Left lobe of liver (tissue), 2 donors: Measurements from ENCODE around the gene UBE2D2. TPM values are rescaled to one million over a fixed set of nuclear protein-coding genes. Genes with fewer than 3 reads are reported as not detected.
"Not testable (repeated sequence)": the region's sequence is repeated elsewhere in the genome, so short reads cannot be mapped to it uniquely, and the experiment has no call there.

Source experiments
- ATAC-seq: fragments of 200-7000 bp; cut with Tn5 transposase; one replicate; pipeline ENCODE4 v1.9.1; 2020; ENCODE audit warnings: mild to moderate bottlenecking, moderate library complexity
- DNase-seq: peaks from one replicate; pipeline ENCODE4 v3.0.0-alpha.2; 2020; ENCODE audit warnings: low spot score
- total RNA-seq: library from RNA; stranded (reverse); gene quantifications from one replicate; pipeline ENCODE4 v1.2.1, GENCODE V29; 2021
- donor health status: DM: no; HTN: no; CAD: no; lungs with moderate emphysema.
- donor health status: DM: no; HTN: yes; CAD: no.

Gene UBE2D2
- total RNA-seq, 1 donor from 2014 or later = 34.4 TPM

DNA sequence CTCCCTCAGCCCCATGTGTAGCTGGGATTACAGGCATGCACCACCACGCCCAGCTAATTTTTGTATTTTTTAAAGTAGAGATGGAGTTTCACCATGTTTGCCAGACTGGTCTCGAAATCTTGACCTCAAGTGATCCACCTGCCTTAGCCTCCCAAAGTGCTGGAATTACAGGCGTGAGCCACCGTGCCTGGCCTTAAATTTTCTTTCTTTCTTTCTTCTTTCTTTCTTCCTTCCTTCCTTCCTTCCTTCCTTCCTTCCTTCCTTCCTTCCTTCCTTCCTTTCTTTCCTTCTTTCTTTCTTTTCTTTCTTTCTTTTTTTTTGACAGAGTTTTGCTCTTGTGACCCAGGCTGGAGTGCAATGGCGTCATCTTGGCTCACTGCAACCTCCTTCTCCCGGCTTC, 14.5 kb upstream of the UBE2D2 start:
- not testable (repeated sequence) for DNase-seq, ATAC-seq

DNA sequence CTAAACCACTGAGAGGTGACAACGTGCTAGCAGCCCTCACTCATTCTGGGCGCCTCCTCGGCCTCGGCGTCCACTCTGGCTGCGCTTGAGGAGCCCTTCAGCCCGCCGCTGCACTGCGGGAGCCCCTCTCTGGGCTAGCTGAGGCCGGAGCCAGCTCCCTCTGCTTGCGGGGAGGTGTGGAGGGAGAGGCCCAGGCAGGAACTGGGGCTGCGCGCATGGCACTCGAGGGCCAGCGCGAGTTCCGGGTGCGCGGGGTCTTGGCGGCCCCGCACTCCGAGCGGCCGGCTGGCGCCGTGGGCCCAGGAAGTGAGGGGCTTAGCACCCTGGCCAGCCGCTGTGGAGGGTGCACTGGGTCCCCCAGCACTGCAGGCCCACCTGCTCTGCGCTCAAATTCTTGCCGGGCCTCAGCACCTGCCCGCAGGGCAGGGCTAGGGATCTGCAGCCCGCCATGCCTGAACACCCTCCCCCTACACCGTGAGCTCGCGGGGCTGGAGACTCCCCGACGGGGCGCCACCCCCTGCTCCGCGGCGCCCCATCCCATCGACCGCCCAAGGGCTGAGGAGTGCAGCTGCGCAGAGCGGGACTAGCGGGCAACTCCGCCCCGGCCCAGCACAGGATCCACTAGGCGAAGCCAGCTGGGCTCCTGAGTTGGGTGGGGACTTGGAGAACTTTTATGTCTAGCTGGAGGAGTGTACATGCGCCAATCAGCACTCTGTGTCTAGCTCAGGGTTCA, 11.8 kb upstream of the UBE2D2 start:
- ATAC-seq (no peak), DNase-seq (no peak)

- ATAC-seq, DNase-seq: not testable (repeated sequence)
These were observed 10.9 kb upstream of the UBE2D2 start for GRCh38 chr5:139550051-139550872.

DNA sequence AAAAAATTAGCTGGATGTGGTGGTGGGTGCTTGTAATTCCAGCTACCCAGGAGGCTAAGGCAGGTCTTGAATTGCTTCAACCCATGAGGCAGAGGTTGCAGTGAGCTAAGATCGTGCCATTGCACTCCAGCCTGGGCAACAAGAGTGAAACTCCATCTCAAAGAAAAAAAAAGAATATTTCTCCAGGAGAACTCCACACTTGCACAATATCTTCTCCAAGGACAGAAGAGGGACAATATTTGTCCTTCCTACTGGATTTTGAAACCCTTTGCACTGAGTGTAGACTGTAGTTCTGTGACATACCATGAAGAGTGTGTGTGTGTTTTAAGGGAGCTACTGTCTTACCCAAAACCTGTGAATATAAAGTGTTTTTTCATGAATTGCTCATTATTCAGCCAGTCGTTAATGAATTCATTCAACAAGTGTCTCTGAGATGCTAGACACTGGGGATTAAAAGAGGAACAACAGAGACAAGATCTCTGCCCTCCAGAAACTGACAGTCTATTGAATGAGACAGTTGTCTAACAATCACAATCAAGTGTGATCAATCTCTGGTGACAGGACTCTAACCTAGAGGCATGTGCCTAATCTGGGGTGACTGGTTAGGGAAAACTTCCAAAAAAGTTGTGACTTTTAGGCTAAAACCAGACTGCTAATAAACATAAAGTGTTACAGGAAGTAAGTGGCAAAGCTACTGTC, 9.8 kb upstream of the UBE2D2 start:
- DNase-seq (no peak), ATAC-seq (no peak)

DNA sequence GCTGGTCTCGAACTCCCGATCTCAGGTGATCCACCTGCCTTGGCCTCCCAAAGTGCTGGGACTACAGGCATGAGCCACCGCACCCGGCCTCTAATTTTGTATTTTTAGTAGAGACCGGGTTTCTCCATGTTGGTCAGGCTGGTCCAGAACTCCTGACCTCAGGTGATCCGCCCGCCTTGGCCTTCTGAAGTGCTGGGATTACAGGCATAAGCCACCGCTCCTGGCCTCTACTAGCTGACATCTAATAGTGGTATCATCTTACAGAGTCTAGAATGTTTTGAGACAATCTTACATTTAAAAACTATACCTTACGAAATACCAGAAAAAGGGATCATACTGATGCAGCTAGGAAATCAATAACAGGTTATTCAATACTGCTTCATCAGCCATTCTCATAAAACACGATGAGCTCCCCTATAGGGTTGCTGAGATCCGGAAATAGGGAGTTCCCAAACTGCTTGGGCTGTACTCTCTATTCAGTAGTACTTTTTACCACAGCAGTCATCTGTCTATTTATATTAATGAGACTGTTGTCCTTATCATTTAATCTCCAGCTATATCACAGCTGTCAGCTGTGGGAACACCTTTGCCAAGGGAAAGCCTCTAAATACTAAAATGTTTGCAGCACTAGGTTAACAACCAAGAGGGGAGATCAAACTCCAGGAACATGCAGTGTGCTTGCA, 8.1 kb upstream of the UBE2D2 start:
- no peak for DNase-seq
- ATAC-seq = no peak

- DNase-seq (no peak), ATAC-seq (no peak)
These were observed 6.9 kb upstream of the UBE2D2 start for GRCh38 chr5:139554264-139554663.

GRCh38 chr5:139557811-139558210, 3.3 kb upstream of the UBE2D2 start:
- DNase-seq (no peak), ATAC-seq (no peak)

DNA sequence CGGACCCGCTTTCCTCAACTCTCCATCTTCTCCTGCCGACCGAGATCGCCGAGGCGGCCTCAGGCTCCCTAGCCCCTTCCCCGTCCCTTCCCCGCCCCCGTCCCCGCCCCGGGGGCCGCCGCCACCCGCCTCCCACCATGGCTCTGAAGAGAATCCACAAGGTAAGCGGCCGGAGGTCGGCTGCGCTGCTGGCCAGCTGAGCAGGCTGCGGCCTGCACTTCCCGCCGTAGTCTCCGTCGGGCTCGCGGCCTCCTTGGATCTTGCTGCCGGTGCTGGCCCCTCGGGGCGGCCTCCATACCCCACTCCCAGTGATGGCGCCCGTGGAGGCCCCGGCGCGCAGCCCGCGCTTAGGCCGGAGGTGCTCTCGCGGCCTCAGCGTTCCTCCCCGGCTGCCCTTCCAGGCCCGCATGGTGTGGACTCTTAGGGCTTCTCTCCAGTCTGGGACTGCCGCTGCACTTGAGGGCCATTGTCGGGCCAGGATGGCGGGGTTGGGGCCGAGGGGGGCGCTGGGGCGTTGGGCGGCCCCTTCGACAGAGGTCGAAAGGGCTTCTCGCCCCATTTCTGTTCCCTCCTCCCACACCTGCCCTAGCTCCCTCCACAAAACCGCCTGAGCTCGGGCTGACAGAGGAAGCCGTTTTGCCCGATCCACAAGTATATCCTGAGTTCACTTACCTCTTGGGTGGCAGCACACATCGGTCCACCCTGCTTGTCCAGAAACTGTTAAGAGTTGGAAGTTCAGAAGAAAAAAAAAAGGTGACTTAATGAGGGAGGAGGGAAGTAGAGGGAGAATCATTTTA, 714 bp downstream of the UBE2D2 start:
- no peak for DNase-seq
- ATAC-seq = peak; percentile 52

DNA sequence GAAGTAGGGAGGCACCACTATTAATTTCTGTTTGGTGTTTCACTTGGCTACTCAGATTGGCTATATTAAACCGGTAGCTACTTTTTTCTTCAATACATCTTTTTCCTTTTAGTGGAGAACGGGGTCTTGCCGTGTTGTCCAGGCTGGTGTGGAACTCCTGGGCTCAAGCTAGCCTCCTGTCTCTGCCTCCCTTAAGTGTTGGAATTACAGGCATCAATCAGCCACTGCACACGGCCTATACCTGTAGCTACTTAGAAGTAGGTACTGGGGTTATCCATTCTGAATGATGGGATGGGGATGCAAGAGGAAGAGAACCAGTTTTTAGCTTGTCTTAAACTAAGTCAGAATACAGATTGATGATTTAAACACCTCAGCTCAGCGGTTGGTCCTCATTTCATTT, 1.7 kb downstream of the UBE2D2 start:
- DNase-seq = no peak
- ATAC-seq = no peak

DNA sequence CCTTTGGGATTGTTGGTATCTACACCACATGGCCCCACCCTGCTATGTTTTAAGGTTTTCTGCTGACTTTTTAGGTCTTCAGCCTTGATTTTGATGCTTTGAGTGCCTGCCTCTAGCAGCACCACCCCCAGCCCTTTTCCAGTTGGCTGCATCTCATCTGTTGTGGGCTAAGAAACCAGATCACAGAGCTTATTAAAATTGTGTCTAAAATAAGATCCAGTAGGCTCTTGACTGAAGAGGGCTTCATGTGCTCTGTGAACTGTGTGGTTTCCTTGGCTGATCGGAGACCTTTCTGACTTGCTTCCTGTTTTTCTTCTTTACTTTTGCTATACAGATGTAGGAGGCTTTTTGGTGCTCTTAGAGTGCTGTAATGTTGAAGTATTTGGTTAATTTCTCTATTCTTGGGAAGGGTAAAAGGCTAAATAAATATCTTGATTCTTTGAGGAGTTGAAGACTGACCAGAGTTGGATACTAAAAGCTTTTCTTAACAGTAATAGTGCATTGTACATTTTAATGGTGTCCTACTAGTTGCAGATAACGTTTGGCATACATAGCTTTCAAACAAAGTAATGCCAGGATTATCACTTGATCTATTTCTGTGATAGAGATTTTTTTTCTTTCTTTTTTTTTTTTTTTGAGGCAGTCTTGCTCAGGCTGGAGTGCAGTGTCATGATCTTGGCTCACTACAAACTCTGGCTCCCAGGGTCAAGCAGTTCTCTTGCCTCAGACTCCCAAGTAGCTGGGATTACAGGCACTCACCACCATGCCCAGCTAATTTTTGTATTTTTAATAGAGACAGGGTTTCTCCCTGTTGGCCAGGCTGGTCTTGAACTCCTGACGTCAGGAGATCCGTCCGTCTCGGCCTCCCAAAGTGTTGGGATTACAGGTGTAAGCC, 4.5 kb downstream of the UBE2D2 start:
- ATAC-seq = no peak

DNA sequence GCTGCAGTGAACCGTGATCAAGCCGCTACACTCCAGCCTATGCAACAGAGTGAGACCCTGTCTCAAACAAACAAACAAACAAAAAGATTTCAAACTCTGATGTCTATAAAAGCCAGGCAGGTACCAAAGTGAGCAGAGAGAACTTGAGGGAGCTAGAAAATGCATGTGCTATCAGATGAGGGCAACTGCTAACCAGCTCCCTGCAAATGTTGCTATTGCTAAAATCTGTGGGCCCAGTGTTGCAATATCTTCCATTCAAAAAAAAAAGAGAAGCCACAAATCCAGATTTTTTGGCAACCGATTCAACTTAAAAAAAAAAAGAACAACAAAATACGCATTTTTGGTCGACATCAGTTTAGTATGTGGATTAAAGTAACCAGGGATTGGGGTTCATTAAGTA, 5.5 kb downstream of the UBE2D2 start:
- no peak for ATAC-seq
- no peak for DNase-seq

More for the DNA sequence above, 4.5 kb downstream of the UBE2D2 start:
- DNase-seq = no peak

GRCh38 chr5:139569270-139569955, 8.3 kb downstream of the UBE2D2 start:
- ATAC-seq (no peak), DNase-seq (no peak)

GRCh38 chr5:139571543-139571942, 10.4 kb downstream of the UBE2D2 start:
- no peak for DNase-seq
- no peak for ATAC-seq

DNA sequence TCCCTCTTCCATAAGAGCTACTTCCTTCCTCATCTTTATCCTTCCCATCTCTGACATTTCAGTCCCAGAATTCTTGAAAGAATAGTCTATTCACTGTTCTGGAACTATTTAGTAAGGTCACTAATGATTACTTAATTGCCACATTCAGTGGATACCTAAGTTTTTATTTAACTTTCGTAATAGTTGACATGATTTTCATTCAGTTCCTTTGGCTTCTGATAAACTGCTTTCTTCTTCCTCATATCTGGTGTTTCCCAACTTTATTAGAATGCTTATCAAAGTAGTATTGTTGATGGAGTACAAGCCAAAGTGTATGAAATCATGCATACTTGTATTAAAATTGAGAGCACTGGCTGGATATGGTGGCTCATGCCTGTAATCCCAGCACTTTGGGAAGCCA, 10.8 kb downstream of the UBE2D2 start:
- ATAC-seq (peak; percentile 75), DNase-seq (no peak)

GRCh38 chr5:139574641-139575312, 13.6 kb downstream of the UBE2D2 start:
- ATAC-seq (peak; percentile 60), DNase-seq (peak; percentile 10)

GRCh38 chr5:139575313-139575646, 14.1 kb downstream of the UBE2D2 start:
- no peak for ATAC-seq
- no peak for DNase-seq

- no peak for ATAC-seq
- DNase-seq = no peak
These were observed 14.6 kb downstream of the UBE2D2 start for GRCh38 chr5:139575751-139576150.

DNA sequence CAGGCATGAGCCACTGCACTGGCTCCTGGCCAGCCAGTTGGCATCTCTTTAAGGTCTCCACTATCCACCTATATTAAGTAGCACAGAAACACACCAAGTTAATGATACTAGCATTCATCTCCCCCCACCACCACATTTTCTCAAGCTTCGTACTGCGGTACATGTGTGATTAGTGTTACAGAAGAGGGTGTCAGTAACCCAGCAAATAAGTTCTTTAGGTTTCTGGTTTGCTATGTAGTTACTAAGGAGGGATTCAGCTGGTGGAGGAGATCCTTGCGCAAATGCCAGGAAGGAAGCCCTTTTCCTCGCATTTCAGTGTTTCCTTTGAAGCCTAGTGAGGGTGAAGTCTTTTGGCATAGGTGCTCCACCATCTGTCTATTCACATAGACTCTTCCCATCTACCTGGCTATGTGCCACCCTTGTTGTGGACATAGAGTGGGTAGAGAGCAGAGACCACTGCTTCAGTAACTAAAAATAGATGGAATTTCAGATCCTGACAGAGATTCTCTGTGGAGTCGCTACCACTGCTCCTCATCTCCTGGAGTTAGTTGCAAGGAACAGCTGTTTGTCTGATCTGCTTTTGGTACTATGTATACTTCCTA, 16.7 kb downstream of the UBE2D2 start:
- ATAC-seq (no peak), DNase-seq (no peak)
